K562 (cell line): ENCODE data around the gene PAM. TPM values are rescaled to one million over a fixed set of nuclear protein-coding genes. Genes with fewer than 3 reads are reported as not detected.

ENCODE experiments used
- ATAC-seq: fragments of 200-7000 bp; cut with Tn5 transposase; 3 replicates; pipeline ENCODE4 v1.9.1; 2020; ENCODE audit warnings: moderate library complexity
- BruUV-seq: library from RNA; stranded (reverse); fragments of 400-500 nt; replicated peaks from 2 replicates; lab custom pipeline; 2021; lab: Mats Ljungman, UMichigan
- CTCF ChIA-PET: fragments of 300-600 bp; formaldehyde crosslinking; extraction: SDS; loops from one replicate; lab custom pipeline; 2021; ENCODE audit warnings: low intra/inter-chr PET ratio; lab: Yijun Ruan, JAX
- POLR2A ChIA-PET: fragments of 300-600, 350-650 bp; sonication (Branson Sonifier 250); formaldehyde crosslinking; extraction: SDS; loops from one replicate; lab custom pipeline; 2021; ENCODE audit warnings: antibody characterized with exemption, inconsistent platforms; lab: Yijun Ruan, JAX
- DNase-seq, 4 experiments: peaks; one replicate each; pipeline versions ENCODE4 v3.0.0 to v3.0.0-alpha.2; 2011 to 2018; ENCODE audit warnings: low spot score in 3 of 4, mixed read lengths in 3 of 4; ENCODE audit errors: extremely low read depth in 1 of 4
- FAIRE-seq: peaks from 2 replicates; lab custom pipeline; 2011; peaks lifted over from hg19 to GRCh38; lab: Jason Lieb, UNC
- H2AFZ ChIP-seq: 2 replicates; pipeline ENCODE4 v1.6.0; 2011; ENCODE audit warnings: low read depth, low read length, control low read depth, inconsistent platforms
- H3K27ac ChIP-seq: fragments of 200-600 bp; 3 replicates; pipeline ENCODE4 v1.8.0; 2011; ENCODE audit warnings: low read depth, mild to moderate bottlenecking, control low read depth, inconsistent platforms, low read length, moderate library complexity, mixed read lengths; ENCODE audit errors: extremely low read depth
- H3K27me3 ChIP-seq, 2 experiments: fragments of 300-600 bp in 1 of 2; 2 replicates in 1 of 2; 3 replicates in 1 of 2; pipeline versions ENCODE4 v1.6.0 to v1.8.0; 2011; ENCODE audit warnings: inconsistent platforms in 2 of 2, low read length in 2 of 2, mild to moderate bottlenecking in 1 of 2, mixed read lengths in 1 of 2, moderate library complexity in 1 of 2; ENCODE audit not compliant: control insufficient read depth in 2 of 2, insufficient read depth in 2 of 2
- H3K36me3 ChIP-seq: fragments of 300-600 bp; 3 replicates; pipeline ENCODE4 v1.8.0; 2011; ENCODE audit warnings: mild to moderate bottlenecking, low read length, inconsistent platforms; ENCODE audit not compliant: control insufficient read depth, insufficient read depth
- H3K4me1 ChIP-seq, 2 experiments: fragments of 200-600 bp in 1 of 2; replicated peaks in 1 of 2; 2 replicates in 1 of 2; 3 replicates in 1 of 2; pipeline versions ENCODE4 v1.5.1 to v1.8.0; 2011; ENCODE audit warnings: inconsistent platforms in 2 of 2, low read length in 2 of 2, mild to moderate bottlenecking in 1 of 2, mixed read lengths in 1 of 2, moderate library complexity in 1 of 2; ENCODE audit not compliant: control insufficient read depth in 2 of 2, insufficient read depth in 2 of 2
- H3K4me2 ChIP-seq: 2 replicates; pipeline ENCODE4 v1.6.1; 2011; ENCODE audit warnings: low read length, control low read depth, inconsistent platforms, mixed read lengths; ENCODE audit not compliant: insufficient read depth
- H3K4me3 ChIP-seq: fragments of 200-600 bp; sonication (generic), shearing (Covaris generic); 2 replicates; pipeline ENCODE4 v1.5.1; 2016; ENCODE audit warnings: control low read depth, inconsistent platforms
- H3K79me2 ChIP-seq: fragments of 200-600 bp; 3 replicates; pipeline ENCODE4 v1.8.0; 2011; ENCODE audit warnings: low read length, inconsistent platforms; ENCODE audit not compliant: control insufficient read depth, insufficient read depth
- H3K9ac ChIP-seq, 2 experiments: 2 replicates each; pipeline versions ENCODE4 v1.6.0 to v1.6.1; 2011; ENCODE audit warnings: low read depth in 2 of 2, low read length in 2 of 2, control low read depth in 1 of 2, inconsistent platforms in 1 of 2, mild to moderate bottlenecking in 1 of 2, mixed read lengths in 1 of 2; ENCODE audit not compliant: insufficient read depth in 1 of 2
- H3K9me1 ChIP-seq: one replicate; pipeline ENCODE4 v1.6.0; 2011; ENCODE audit warnings: inconsistent platforms, mild to moderate bottlenecking, low read length, moderate library complexity; ENCODE audit not compliant: control insufficient read depth, insufficient read depth
- H3K9me3 ChIP-seq: replicated peaks from 2 replicates; pipeline ENCODE4 v1.5.1; 2011; ENCODE audit warnings: low read depth, low read length, inconsistent platforms; ENCODE audit not compliant: control insufficient read depth, insufficient read depth
- H4K20me1 ChIP-seq: replicated peaks from 2 replicates; pipeline ENCODE4 v1.6.1; 2011; ENCODE audit warnings: low read length, inconsistent platforms, mixed read lengths; ENCODE audit not compliant: control insufficient read depth, insufficient read depth
- ARID4B ChIP-seq: sonication (generic); formaldehyde crosslinking; IDR thresholded peaks from 2 replicates; pipeline ENCODE4 v1.8.0; 2022; ENCODE audit warnings: mild to moderate bottlenecking, missing genetic modification reagents
- CBX2 ChIP-seq: fragments of 200-600 bp; sonication (generic); IDR thresholded peaks from one replicate; pipeline ENCODE4 v1.6.1; 2012; ENCODE audit warnings: mild to moderate bottlenecking, low read length, inconsistent platforms; ENCODE audit not compliant: insufficient read depth, poor library complexity, severe bottlenecking
- DACH1 ChIP-seq: fragments of 450-650 bp; IDR thresholded peaks from 2 replicates; pipeline ENCODE4 v1.6.1; 2018; ENCODE audit not compliant: partially characterized antibody
- DDX20 ChIP-seq: fragments of 450-650 bp; IDR thresholded peaks from 2 replicates; pipeline ENCODE4 v1.6.1; 2016; ENCODE audit warnings: missing genetic modification characterization, low read depth, mild to moderate bottlenecking, missing compliant biosample characterization, moderate library complexity
- EP400 ChIP-seq: fragments of 450-650 bp; IDR thresholded peaks from 2 replicates; pipeline ENCODE4 v1.6.1; 2017; ENCODE audit warnings: antibody characterized with exemption, mild to moderate bottlenecking, moderate library complexity
- FOXK2 ChIP-seq, 2 experiments: fragments of 450-650 bp; IDR thresholded peaks in 1 of 2; conservative IDR thresholded peaks in 1 of 2; 2 replicates each; pipeline ENCODE4 v1.6.1; 2016; ENCODE audit warnings: low read depth in 2 of 2, mild to moderate bottlenecking in 1 of 2
- HINFP ChIP-seq: fragments of 450-650 bp; conservative IDR thresholded peaks from 2 replicates; pipeline ENCODE4 v1.6.1; 2016; ENCODE audit warnings: missing genetic modification characterization, low read depth, mild to moderate bottlenecking, control low read depth, missing compliant biosample characterization
- KAT7 ChIP-seq: sonication (generic); formaldehyde crosslinking; IDR thresholded peaks from 2 replicates; pipeline ENCODE4 v1.8.0; 2022; ENCODE audit warnings: missing genetic modification reagents, mild to moderate bottlenecking, borderline replicate concordance
- MYC ChIP-seq, 2 experiments: fragments of 250-450 bp in 1 of 2; sonication (Bioruptor Pico) in 1 of 2; IDR thresholded peaks; 2 replicates each; pipeline versions ENCODE4 v1.5.1 to v1.6.1; 2012 to 2021; ENCODE audit warnings: low read depth in 2 of 2, borderline replicate concordance in 1 of 2, improper control_type of control experiment in 1 of 2, low read length in 1 of 2, mild to moderate bottlenecking in 1 of 2, moderate library complexity in 1 of 2
- POLR2AphosphoS5 ChIP-seq: IDR thresholded peaks from 2 replicates; pipeline ENCODE4 v1.6.1; 2011; ENCODE audit warnings: mild to moderate bottlenecking, low read depth, low read length, moderate library complexity; ENCODE audit not compliant: control insufficient read depth, insufficient read depth
- RBM22 ChIP-seq: fragments of 200-400 bp; formaldehyde crosslinking; IDR thresholded peaks from 2 replicates; pipeline ENCODE4 v1.6.1; 2018; ENCODE audit warnings: low read length, low read depth; ENCODE audit not compliant: poor library complexity, severe bottlenecking
- SUPT5H ChIP-seq: fragments of 450-650 bp; IDR thresholded peaks from 2 replicates; pipeline ENCODE4 v1.6.1; 2016
- TAF7 ChIP-seq: fragments of 450-650 bp; IDR thresholded peaks from 2 replicates; pipeline ENCODE4 v1.6.1; 2016; ENCODE audit warnings: missing genetic modification characterization, missing compliant biosample characterization
- ZBTB17 ChIP-seq: fragments of 450-650 bp; formaldehyde crosslinking; IDR thresholded peaks from 2 replicates; pipeline ENCODE4 v1.4.0; 2020; ENCODE audit warnings: mild to moderate bottlenecking
- WGBS: fragments of 100-300 bp; shearing (Covaris generic); methylation state at CpG from one replicate; pipeline ENCODE4 v1.1.6; 2016; ENCODE audit warnings: low coverage, mixed read lengths; ENCODE audit not compliant: insufficient coverage; ENCODE audit errors: missing lambda C conversion rate; 5-methylcytosine and 5-hydroxymethylcytosine counted together
- in situ Hi-C: fragments of 300-500 bp; cut with MboI; formaldehyde crosslinking; loops from 4 replicates; pipeline ENCODE4 v1.15.0; 2018; ENCODE audit warnings: inconsistent platforms, mixed read lengths
- intact Hi-C: fragments of 100-400 bp; cut with micrococcal nuclease; formaldehyde crosslinking; loops from 2 replicates; pipeline ENCODE4 v1.14.2; 2022
- polyA plus RNA-seq, 8 experiments: library from polyadenylated mRNA; depleted of rRNA in 4 of 8; stranded (reverse) in 5 of 8; unstranded in 3 of 8; fragments of >200 nt; fragmentation: Nextera tagmentation in 2 of 8; fragmentation: Illumina TruSeq in 1 of 8; extraction: Ambion mirVana in 2 of 8; extraction: Trizol in 1 of 8; gene quantifications; 2 replicates each; pipeline versions ENCODE4 v1.2.1 to v1.2.3, GENCODE V29; 2011 to 2014; ENCODE audit warnings: inconsistent platforms in 1 of 8, missing spikeins in 1 of 8
- total RNA-seq, 7 experiments: library from RNA; depleted of rRNA in 6 of 7; stranded (reverse); fragments of >200 nt in 6 of 7; fragmentation: Illumina TruSeq in 2 of 7; extraction: Trizol in 2 of 7; gene quantifications; 2 replicates each; pipeline versions ENCODE4 v1.2.1 to v1.2.3, GENCODE V29; 2011 to 2021; ENCODE audit warnings: low replicate concordance in 1 of 7
- TF ChIP-seq, protein P1 (sequence below): sonication (generic); formaldehyde crosslinking; IDR thresholded peaks from 2 replicates; pipeline ENCODE4 v1.5.0; 2020; ENCODE audit warnings: missing genetic modification reagents

PAM gene
- total and polyA plus RNA-seq, 9 of the 15 experiments (the other 6 are each of a cell fraction or from before 2014, with no cell fraction given) = 0.39 to 3.1 (median 0.77) TPM

DNA sequence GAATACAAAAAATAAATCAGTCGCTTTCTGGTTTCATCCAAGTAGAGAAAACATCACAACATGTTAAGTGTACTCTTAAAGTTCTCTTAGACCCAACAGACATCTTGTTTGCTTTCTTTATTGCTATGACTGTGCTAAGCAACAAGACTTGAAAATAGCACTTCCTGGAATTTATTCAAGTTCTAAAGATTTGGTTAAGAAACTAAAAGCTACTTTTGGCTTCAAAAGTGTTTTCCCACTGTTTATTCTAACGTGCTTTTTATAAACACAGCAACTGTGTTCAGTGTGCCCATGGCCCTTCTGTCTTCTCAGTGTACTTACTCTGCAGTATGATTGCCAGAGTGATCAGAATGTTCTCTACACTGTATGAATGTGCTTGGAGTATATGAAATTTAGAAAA, 255.1 kb downstream of the PAM start:
- ChIA-PET CTCF (no interaction called here), POLR2A (no interaction called here)
- Histone ChIP-seq H3K9ac (no peak overlapping the region), H4K20me1 (no peaks in the 10 kb centered on the region), H3K79me2 (no peaks in the 10 kb centered on the region), H3K27me3 (no peaks in the 10 kb centered on the region), H2AFZ (no peak overlapping the region), H3K9me3 (no peaks in the 10 kb centered on the region), H3K36me3 (no peaks in the 10 kb centered on the region), H3K27ac (no peak overlapping the region), H3K4me1 (no peaks in the 10 kb centered on the region), H3K4me3 (no peak overlapping the region), H3K4me2 (no peak overlapping the region), H3K9me1 (no peaks in the 10 kb centered on the region)
- no TSS peak for BruUV-seq
- 0% methylated on average over 2 of the region's 2 CpGs for WGBS
- FAIRE-seq (no peak), ATAC-seq (no peak), DNase-seq (no peak)
- intact Hi-C loops = no loop called here
- in situ Hi-C loops = no loop called here
- TF ChIP-seq TAF7 (tag) (no peak), EP400 (no peak), KAT7 (no peak), SUPT5H (no peak), CBX2 (no peak), MYC (IDR thresholded peaks at IDR 0.05; ENCODE audit: low read depth, low read length) (no peak), MYC (CRISPR knock-in tag; IDR thresholded peaks at IDR 0.05; ENCODE audit: borderline replicate concordance, low read depth) (no peak), RBM22 (no peak), DACH1 (no peak), FOXK2 (conservative IDR thresholded peaks at IDR 0.05 in 1 of 2, IDR thresholded peaks at IDR 0.05 in 1 of 2; ENCODE audit: low read depth in 2 of 2) (no peak), HINFP (no peak), DDX20 (tag) (no peak), ZBTB17 (CRISPR knock-in tag) (no peak), ARID4B (CRISPR knock-in tag) (no peak), POLR2AphosphoS5 (no peak)
- TF ChIP-seq, protein P1, sequence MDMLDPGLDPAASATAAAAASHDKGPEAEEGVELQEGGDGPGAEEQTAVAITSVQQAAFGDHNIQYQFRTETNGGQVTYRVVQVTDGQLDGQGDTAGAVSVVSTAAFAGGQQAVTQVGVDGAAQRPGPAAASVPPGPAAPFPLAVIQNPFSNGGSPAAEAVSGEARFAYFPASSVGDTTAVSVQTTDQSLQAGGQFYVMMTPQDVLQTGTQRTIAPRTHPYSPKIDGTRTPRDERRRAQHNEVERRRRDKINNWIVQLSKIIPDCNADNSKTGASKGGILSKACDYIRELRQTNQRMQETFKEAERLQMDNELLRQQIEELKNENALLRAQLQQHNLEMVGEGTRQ (CRISPR knock-in tag) = no peak
